HL-60/S4 treated with retinoic acid at 250 ng/mL for 4 days and 3 days (cell line): Measurements from ENCODE around the gene XXYLT1.
"Not testable (repeated sequence)": the region's sequence is repeated elsewhere in the genome, so short reads cannot be mapped to it uniquely, and the experiment has no call there.

ENCODE experiments used
- in situ Hi-C: fragments of 300-500 bp; cut with MboI; formaldehyde crosslinking; loops from 2 replicates; pipeline ENCODE4 v1.7.0; 2022; ENCODE audit warnings: low sequenced_read_pairs

XXYLT1 gene

DNA sequence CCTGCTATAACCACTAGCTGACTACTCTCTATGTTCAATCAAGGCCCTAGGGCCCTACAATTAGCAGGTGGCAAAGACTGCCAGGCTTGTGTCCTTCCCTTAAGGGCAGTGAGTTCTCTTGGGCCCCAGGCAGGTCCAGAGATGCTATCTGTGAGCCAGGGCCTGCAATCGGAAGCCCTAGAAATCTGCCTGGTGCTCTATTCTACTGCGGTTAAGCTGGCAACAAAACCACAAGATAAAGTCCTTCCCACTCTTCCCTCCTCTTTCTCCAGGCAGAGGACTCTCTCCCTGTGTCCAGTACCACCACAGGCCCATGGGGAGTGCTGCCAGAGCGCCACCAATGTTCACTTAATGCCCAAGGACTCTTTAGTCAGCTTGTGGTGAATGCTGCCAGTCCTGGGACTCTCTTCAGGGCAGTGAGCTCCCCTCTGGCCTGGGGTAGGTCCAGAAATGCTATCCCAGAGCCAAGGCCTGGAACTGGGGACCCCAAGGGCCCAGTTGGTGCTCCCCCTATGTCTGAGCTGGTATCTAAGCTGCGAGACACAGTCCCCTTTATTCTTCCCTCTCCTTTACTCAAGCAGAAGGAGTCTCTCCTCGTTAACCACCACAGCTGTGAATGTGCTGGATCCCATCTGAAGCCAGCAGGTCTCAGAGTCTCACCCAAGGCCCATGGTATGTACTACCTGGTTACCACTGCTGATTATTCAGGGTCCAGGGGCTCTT is 34.7 kb downstream of the XXYLT1 start:
- in situ Hi-C loops = no loop called here

DNA sequence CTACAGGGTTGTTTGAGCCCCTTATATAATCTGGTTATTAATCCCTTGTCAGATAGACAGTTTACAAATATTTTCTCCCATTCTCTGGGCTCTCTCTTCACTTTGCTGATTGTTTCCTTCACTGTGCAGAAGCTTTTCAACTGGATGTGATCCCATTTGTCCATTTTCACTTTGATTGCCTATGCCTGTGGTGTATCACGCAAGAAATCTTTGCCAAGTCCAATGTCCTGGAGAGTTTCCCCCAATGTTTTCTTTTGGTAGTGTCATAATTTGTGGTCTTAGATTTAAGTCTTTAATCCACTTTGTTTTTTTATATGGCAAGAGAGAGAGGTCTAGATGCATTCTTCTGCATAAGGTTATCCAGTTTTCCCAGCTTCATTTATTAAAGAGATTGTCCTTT is 40.7 kb downstream of the XXYLT1 start:
- in situ Hi-C loops = no loop called here

DNA sequence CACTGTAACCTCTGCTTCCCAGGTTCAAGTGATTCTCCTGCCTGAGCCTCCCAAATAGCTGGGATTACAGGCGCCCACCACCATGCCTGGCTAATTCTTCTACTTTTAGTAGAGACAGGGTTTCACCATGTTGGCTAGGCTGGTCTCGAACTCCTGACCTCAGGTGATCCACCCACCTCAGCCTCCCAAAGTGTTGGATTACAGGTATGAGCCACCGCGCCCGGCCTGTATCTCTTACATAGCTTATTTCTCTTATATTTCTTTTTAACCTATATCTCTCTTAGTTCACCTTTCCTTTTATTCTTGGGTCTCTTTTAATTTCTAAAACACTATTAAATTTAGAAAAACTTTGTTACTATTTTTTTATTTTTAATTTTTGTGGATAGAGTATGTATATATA is 42.1 kb downstream of the XXYLT1 start:
- in situ Hi-C loops = not testable (repeated sequence)

DNA sequence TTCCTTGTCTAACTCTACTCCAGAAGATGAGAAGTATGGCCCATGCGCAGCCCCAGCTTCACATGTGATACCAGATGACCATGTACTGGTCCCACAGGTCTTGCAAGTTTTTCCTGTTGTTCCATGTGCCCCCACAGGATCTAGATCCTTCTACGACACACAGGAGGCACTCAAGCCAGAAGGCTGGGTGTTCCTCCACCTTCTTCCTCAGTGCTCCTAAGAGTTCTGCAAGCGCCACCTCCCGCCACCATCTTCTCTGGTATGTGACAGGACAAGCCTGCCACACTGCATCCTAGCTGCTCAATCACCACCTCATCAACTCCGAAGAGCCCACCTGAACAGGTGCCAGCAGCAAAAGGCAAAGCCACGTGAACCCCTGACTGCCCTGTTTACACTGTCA is 43.1 kb downstream of the XXYLT1 start:
- in situ Hi-C loops = no loop called here

DNA sequence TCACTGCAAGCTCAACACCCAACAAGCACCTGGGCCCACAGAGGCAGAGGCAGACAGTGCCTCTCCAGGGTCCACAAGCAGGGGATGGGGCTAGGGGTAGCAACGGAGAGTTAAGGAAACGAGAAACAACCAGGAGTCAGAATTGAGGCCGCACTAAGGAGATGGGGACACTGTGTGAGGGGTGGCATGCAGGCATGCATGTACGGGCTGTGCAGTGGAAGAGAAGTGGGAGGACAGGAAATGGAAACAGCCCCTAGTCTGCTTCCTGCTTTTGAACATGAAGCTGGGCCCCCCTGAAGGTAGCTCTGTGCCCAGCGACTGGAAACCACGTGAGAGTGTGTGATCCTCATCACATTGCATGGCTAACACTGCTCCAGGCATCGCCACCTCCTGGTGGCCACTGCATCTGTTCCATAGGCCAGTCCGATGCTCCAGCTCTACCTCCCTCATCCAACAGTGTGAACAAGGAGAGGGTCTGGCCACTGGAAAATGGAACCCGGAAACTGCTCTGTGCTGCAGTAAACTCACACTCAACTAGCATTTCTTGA is 44.0 kb downstream of the XXYLT1 start:
- in situ Hi-C loops = no loop called here

DNA sequence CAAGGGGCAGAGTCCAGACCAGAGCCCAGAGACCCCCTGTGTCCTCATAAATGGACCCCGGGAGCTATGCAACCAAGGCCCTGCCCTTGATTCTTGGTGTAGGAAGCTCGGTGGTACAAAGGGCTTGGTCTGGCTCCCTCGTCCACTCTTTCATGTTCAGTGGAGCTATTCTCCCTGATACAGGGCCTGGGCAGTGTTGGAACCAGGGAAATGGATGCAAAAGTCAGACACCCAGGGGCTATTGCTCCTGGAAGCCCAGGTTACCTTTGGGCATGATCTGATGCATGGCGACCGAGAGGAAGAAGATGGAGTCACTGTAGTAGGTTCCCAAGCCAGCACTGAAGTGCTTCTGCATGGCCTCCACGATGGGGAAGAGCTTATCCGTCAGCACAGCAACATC is 44.5 kb downstream of the XXYLT1 start:
- in situ Hi-C loops = no loop called here

DNA sequence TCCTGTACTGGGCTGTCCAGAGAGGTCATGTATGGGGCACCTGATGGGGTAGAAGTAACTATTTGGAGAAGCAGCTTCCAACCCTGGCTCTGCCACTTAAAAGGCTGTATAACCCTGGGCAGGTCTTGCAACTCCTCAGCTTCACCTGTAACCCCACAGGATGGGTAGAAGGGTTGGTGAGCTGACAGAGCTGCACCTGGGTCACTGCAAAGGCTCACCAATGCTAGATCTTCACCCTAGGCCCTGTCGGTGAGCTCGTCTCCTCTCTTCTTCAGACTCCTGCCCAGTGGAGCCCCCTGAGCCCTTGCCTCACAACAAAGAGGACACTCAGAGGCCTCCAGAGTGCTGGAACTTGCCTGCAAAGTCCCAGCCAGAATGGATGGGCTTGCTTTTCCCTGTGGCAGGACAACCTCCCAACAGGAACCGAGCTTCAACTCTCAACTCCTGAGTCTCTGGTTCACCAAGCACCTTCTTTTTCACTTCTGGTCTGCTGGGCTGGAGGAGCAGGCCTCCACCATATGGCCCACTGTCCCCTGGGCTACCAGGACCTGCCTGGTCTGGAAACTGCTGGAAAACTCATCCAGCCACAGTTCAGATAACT is 45.9 kb downstream of the XXYLT1 start:
- in situ Hi-C loops = no loop called here

DNA sequence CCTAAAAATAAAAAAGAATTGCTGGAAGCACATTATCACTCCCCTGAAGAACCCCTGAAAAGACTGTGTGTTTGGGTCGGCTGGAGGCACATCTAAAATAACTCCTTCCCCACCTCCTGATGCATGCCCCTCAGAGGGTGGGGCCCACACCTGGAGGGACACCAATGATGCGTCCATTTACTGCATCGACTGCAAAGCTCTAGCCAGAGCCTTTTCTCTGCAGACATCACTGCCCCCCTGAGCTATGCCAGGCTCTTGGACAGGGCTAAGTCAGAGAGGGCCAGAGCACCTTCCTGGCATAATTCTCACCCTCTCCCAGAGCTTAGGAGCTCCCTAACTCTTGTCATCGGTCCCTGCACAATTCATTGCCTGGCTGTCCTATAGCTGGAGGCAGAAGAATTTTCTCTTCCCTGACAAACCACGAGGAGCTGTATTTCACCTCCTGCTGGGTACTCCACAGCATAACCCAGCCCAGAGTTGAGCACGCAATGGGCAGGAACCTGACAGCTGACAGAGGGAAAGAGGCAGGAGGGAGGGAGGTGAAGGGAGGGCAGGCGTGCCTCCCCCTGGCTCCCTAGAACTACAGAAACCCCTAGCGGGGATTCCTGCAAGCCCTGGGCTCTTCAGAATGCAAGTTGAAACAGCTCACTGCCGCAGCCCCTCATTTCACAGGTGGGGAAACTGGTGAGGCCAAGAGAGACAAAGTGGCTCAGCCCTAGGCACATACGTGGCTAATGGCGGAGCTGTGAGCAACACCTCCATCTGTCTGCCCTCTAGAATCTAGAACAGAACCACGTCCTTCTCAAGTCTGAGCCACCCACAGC is 46.6 kb downstream of the XXYLT1 start:
- in situ Hi-C loops = no loop called here

DNA sequence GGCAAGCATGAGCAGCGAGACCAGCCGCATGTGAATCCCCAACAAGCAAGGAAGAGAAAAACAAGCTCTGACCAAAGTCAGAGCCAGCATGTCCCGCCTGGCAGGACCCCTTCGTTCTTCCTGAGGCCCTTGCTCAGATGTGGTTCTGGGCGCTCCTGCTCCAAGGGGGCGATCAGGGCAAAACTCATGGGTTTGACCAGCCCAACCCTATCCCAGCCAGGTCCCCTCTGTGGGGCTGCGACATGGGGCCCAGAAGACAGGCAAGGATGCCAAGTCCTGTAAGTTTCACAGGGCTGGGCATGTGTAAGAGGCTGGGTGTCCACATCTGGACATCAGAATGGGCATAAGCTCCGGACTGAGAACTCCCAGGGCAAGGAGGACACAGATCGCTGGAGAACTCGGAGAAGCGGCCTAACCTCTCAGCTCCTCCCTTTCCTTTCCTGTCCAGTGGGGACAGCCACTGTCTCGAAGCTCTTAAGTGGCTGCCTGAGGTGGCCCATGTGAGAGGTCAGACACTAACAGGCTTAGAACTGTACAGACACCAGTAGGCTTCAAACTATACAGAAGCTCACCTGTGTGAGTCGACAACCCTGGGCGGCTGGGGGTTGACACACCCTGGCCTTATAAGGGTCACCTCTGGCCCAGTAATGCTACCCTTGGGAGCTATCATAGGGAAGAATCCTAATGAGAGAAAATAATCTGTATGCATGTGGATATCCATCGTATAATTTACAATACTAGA is 48.9 kb downstream of the XXYLT1 start:
- in situ Hi-C loops = no loop called here

DNA sequence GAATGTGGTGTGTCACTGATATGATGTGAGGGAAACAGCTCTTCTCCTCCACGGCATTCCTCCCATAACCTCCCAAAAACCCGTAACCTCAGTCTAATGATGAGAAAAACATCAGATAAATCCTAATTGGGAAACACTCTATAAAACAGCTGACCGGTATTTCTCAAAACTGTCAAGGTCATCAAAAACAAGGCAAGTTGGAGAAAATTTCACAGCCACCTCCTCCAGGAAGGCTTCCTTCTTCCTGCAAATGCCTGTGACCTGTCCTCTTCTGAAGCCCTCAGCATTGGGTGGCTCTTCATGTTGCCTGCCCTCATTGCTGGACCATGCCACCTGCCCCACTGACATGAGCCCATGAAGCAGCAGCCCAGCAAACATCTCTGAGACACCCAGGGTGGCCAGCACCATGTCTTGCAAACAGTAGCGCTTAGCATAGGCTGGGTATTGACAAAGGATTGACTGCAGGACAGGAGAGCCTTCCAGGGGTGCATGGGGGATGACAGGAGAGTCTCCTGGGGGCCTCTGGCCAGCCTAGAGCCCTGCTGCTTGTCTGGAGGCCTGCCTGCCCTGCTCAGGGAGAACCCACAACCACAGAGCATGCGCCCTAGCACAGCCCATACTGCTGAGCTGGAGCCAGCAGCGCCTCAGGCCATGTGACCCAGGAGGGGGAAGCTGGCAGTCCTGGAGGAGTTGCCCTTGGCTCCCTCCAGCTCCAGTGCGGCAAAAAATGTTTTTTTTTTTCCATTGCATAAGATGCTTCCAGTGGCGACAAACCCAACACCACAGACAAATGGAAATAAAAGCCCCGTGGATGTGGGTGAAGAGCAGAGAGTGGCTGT is 49.7 kb downstream of the XXYLT1 start:
- in situ Hi-C loops = no loop called here

DNA sequence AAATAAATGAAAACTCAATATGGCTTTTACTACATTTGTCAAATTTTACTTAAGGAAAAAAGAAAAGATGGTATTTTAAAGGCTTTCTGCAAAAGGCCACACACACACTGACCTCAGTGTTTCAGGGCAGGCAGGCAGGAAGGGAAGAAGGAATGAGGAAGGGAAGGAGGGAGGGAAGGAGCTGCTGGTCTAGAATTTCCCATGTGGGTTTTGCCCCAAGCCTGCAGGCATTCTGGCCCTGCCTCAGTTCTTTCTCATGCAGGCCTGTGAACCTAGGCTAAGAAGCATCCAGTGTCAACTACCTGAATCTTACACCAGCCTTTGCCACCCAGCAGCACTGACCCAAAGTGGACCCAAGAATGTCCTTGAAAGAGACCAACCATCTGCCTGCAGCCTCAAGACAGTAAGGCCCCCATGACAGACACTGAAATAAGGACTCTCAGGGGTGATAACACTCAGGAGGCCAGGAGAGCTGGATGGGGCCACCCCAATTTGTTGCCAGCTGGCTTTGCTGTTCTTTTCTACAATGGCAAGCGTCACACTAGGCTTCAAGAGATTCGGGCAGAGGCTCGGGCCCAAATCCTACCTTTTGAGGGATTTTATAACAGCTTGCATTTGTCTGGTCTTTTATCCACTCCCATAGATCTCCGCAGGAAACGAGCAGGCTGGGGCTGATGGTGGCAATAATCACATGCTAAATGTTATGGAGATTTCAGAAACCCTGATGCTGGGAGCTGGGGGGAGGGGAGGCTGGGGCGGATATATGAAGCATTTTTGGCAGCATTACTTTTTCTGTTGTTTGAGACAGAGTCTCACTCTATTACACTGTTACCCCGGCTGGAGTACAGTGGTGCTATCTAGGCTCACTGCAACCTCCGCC is 51.4 kb downstream of the XXYLT1 start:
- in situ Hi-C loops = no loop called here

DNA sequence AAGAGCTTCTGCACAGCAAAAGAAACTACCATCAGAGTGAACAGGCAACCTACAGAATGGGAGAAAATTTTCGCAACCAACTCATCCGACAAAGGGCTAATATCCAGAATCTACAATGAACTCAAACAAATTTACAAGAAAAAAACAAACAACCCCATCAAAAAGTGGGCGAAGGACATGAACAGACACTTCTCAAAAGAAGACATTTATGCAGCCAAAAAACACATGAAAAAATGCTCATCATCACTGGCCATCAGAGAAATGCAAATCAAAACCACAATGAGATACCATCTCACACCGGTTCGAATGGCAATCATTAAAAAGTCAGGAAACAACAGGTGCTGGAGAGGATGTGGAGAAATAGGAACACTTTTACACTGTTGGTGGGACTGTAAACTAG is 52.6 kb downstream of the XXYLT1 start:
- in situ Hi-C loops = not testable (repeated sequence)

DNA sequence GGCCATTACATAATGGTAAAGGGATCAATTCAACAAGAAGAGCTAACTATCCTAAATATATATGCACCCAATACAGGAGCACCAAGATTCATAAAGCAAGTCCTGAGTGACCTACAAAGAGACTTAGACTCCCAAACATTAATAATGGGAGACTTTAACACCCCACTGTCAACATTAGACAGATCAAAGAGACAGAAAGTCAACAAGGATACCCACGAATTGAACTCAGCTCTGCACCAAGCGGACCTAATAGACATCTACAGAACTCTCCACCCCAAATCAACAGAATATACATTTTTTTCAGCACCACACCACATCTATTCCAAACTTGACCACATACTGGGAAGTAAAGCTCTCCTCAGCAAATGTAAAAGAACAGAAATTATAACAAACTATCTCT is 55.4 kb downstream of the XXYLT1 start:
- in situ Hi-C loops = not testable (repeated sequence)

DNA sequence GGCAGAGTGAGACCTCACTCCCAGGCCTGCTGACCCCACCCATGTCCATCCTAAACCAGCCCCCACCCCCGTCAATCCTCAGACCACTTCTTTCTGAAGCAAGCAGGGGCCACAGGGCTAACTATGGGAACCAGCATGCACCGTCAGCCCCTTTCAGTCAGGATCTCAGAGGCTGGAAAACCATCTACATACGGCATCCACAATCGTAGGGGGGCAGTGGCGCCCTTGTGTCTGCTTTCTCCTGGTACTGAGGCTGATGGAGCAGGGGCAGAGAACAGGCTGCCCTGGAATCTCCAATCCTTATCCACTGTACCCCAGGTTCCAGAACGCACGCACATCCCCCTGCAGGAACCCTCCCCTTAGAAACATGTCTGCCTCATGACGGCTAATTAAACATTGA is 56.6 kb downstream of the XXYLT1 start:
- in situ Hi-C loops = no loop called here

DNA sequence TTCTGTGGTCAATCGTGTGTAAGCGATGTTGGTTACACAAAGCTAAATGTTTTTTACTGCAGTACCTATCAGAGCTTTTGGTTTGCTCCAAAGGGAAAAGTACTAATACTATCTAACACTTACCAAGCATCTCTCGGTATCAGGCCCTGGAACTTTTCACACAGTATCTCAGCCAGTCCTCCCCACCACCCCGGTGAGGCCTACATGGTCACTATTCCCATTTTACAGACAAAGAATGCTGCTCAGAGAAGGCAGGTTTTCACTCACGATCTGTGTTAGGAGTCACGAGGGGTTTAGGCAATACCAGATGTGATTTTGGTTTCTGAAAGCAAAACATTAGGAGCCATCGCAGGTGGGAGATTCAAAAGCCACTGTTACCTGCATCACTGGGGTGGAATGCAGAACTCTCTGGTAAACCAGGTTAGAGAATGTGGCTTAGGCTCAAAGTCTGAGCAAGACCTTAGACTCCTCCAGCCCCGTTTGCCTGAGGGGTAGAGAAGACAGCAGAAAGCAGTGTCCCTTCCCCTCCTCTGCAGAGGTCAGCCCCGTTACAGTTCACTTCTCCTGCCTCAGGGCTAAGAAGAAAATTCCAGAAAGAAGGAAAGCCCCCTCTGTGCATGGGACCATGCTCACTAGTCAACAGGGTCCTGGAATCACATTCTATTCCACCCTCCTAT is 57.2 kb downstream of the XXYLT1 start:
- in situ Hi-C loops = no loop called here

DNA sequence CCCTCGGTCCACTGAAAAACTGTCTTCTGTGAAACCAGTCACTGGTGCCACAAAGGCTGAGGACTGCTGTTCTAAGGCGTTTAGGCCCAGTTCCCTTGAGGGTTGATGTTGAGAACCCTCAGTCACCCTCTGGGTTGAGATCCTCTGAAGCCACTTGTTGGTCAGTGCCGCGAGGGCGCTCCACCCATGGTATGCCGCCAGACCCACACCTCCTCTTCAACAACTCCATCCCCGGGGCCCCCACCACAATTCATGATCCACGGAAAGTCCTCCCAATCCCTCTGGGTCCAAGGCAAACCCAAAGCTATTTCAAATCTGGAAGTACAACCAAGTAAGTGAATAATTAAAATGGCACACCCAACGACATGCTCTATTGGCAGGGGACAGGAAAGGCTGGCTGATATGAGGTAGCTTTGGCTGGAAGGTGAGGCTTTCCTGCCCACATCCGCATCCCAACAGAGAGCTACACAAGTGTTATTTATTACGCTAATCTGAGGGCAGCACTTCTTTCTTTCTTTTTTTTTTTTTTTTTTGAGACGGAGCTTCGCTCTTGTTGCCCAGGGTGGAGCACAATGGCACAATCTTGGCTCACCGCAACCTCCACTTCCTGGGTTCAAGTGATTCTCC is 58.1 kb downstream of the XXYLT1 start:
- in situ Hi-C loops = no loop called here

DNA sequence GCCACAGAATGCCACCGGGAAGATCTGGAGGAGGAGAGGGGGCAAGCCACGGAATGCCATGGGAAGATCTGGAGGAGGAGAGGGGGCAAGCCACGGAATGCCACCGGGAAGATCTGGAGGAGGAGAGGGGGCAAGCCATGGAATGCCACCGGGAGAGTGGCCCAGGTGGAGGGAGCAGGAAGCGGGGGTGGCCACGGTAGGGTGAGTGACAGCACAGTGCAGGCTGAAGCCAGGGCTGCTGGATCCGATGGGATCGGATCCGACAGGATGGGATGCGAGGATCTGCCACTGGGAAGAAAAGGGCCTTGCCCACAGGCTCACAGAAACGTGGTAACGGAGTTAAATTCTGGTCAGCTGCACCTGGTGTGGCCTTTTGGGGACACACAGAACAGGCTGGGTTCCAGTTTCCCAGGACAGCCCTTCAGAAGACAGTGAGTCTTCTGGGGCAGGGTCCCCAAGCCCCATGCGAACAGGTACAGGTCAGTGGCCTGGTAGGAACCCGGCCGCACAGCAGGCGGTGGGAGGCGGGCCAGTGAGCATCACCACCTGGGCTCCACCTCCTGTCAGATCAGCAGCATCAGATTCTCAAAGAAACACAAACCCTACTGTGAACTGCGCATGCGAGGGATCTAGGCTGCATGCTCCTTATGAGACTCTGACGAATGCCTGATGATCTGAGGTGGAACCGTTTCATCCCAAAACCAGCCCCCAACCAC is 58.8 kb downstream of the XXYLT1 start:
- in situ Hi-C loops = no loop called here
